M059J (cell line): ENCODE data around the gene YPEL2. TPM values are rescaled to one million over a fixed set of nuclear protein-coding genes. Genes with fewer than 3 reads are reported as not detected.
"Not testable (repeated sequence)": the region's sequence is repeated elsewhere in the genome, so short reads cannot be mapped to it uniquely, and the experiment has no call there.

Experiments used
- DNase-seq: peaks from one replicate; pipeline ENCODE4 v3.0.0-alpha.2; 2012; ENCODE audit warnings: low read depth
- total RNA-seq: library from RNA; depleted of rRNA; stranded (reverse); fragments of >200 nt; shearing (Covaris generic); gene quantifications from 2 replicates; pipeline ENCODE4 v1.2.3, GENCODE V29; 2014

YPEL2 gene
- total RNA-seq, 1 experiment from 2014 or later: 1.7 TPM

GRCh38 chr17:59375857-59376256 is 44.4 kb downstream of the YPEL2 start:
- DNase-seq: no peak

GRCh38 chr17:59376506-59376905 is 45.1 kb downstream of the YPEL2 start:
- no peak for DNase-seq

- DNase-seq: peak; percentile 37
Observed at GRCh38 chr17:59377410-59377809, 46.0 kb downstream of the YPEL2 start.

GRCh38 chr17:59378675-59379074 is 47.2 kb downstream of the YPEL2 start:
- DNase-seq: peak; percentile 66

- DNase-seq: no peak
Observed at GRCh38 chr17:59380474-59380873, 49.0 kb downstream of the YPEL2 start.

- DNase-seq: peak; percentile 17
Observed at GRCh38 chr17:59381716-59382570, 50.5 kb downstream of the YPEL2 start.

- no peak for DNase-seq
Observed at GRCh38 chr17:59383893-59384292, 52.4 kb downstream of the YPEL2 start.

- no peak for DNase-seq
Observed at GRCh38 chr17:59387351-59388068, 56.1 kb downstream of the YPEL2 start.

GRCh38 chr17:59388069-59388556 is 56.7 kb downstream of the YPEL2 start:
- no peak for DNase-seq

- no peak for DNase-seq
Observed at GRCh38 chr17:59389066-59389465, 57.6 kb downstream of the YPEL2 start.

GRCh38 chr17:59391021-59391420 is 59.6 kb downstream of the YPEL2 start:
- DNase-seq: no peak

GRCh38 chr17:59392973-59393679 is 61.7 kb downstream of the YPEL2 start:
- no peak for DNase-seq

- DNase-seq: not testable (repeated sequence)
Observed at GRCh38 chr17:59393742-59394410, 62.4 kb downstream of the YPEL2 start.

- DNase-seq: no peak
Observed at GRCh38 chr17:59396134-59396826, 64.8 kb downstream of the YPEL2 start.

GRCh38 chr17:59397316-59398073 is 66.0 kb downstream of the YPEL2 start:
- no peak for DNase-seq

GRCh38 chr17:59399914-59400313 is 68.5 kb downstream of the YPEL2 start:
- no peak for DNase-seq

- DNase-seq: no peak
Observed at GRCh38 chr17:59400858-59401257, 69.4 kb downstream of the YPEL2 start.

- no peak for DNase-seq
Observed at GRCh38 chr17:59401274-59401673, 69.8 kb downstream of the YPEL2 start.

- no peak for DNase-seq
Observed at GRCh38 chr17:59401725-59402124, 70.3 kb downstream of the YPEL2 start.

GRCh38 chr17:59402760-59403159 is 71.3 kb downstream of the YPEL2 start:
- no peak for DNase-seq
